Measurements from ENCODE around the gene AKAP1. TPM values are rescaled to one million over a fixed set of nuclear protein-coding genes. Genes with fewer than 3 reads are reported as not detected.
A peak's percentile ranks its signal among the peaks of the same experiment; 100 is the strongest.

The AKAP1 gene
- total RNA-seq, 2 experiments from 2014 or later: 20.3 to 23.1 TPM

GRCh38 chr17:57130708-57131461 lies 45.8 kb downstream of the AKAP1 start:
- no peak overlapping the region for H3K4me3 ChIP-seq (ENCODE audit: low read length)
- CTCF ChIA-PET: interaction anchor here (0.6 to 1.2 kb wide), 6 partner anchors 13 to 762 kb away, joined by 3 to 4 read pairs (median 4); no protein-coding TSS in a partner anchor
- H3K27ac ChIP-seq (ENCODE audit: low read depth in 1 of 2, low read length in 2 of 2): no peak overlapping the region
- no peak overlapping the region for H3K27ac Mint-ChIP-seq
- no peaks in the 10 kb centered on the region for H3K9me3 Mint-ChIP-seq
- peak; percentile 77 for TF ChIP-seq CTCF (IDR thresholded peaks at IDR 0.05)
- ATAC-seq (ENCODE audit: poor library complexity): peak; percentile 97
- no peaks in the 10 kb centered on the region for H3K27me3 ChIP-seq (ENCODE audit: control insufficient read depth in 1 of 2, insufficient read depth in 2 of 2, low read length in 2 of 2)
- H3K4me1 ChIP-seq (ENCODE audit: insufficient read depth, low read length): peaks cover 4% of the 10 kb centered on the region
- H3K36me3 ChIP-seq (ENCODE audit: insufficient read depth, low read length): no peaks in the 10 kb centered on the region
- H3K9me3 ChIP-seq (ENCODE audit: control insufficient read depth in 1 of 2, insufficient read depth in 1 of 2, low read length in 2 of 2): no peaks in the 10 kb centered on the region
- no peaks in the 10 kb centered on the region for H3K27me3 Mint-ChIP-seq
- intact Hi-C loops (cut with DNase I, micrococcal nuclease): loop anchor here (1.0 to 5.0 kb wide), 6 partner anchors 541 to 984 kb away; no protein-coding TSS in a partner anchor
- H3K4me1 Mint-ChIP-seq (ENCODE audit: low read depth): peaks cover 11% of the 10 kb centered on the region
- no peaks in the 10 kb centered on the region for H3K36me3 Mint-ChIP-seq (ENCODE audit: low read depth)
- no peak overlapping the region for H3K4me3 Mint-ChIP-seq
- peak; percentile 72 to 91 (median 80) for DNase-seq
- POLR2A ChIA-PET: no interaction called here

- POLR2A ChIA-PET: no interaction called here
- peaks cover 16% of the 10 kb centered on the region for H3K4me1 Mint-ChIP-seq (ENCODE audit: low read depth)
- H3K27ac ChIP-seq (ENCODE audit: low read depth in 1 of 2, low read length in 2 of 2): no peak overlapping the region
- no peak overlapping the region for H3K4me3 Mint-ChIP-seq
- H3K4me1 ChIP-seq (ENCODE audit: insufficient read depth, low read length): peaks cover 6% of the 10 kb centered on the region
- H3K9me3 Mint-ChIP-seq: no peaks in the 10 kb centered on the region
- TF ChIP-seq CTCF (IDR thresholded peaks at IDR 0.05): no peak
- CTCF ChIA-PET: no interaction called here
- intact Hi-C loops (cut with DNase I, micrococcal nuclease): loop anchor here (5.0 kb wide), 1 partner anchor 540 kb away; no protein-coding TSS in a partner anchor
- DNase-seq (no peak), ATAC-seq (ENCODE audit: poor library complexity) (no peak)
- H3K27ac Mint-ChIP-seq: no peak overlapping the region
- H3K9me3 ChIP-seq (ENCODE audit: control insufficient read depth in 1 of 2, insufficient read depth in 1 of 2, low read length in 2 of 2): no peaks in the 10 kb centered on the region
- H3K36me3 ChIP-seq (ENCODE audit: insufficient read depth, low read length): no peaks in the 10 kb centered on the region
- H3K36me3 Mint-ChIP-seq (ENCODE audit: low read depth): no peaks in the 10 kb centered on the region
- no peak overlapping the region for H3K4me3 ChIP-seq (ENCODE audit: low read length)
- H3K27me3 Mint-ChIP-seq: no peaks in the 10 kb centered on the region
- no peaks in the 10 kb centered on the region for H3K27me3 ChIP-seq (ENCODE audit: control insufficient read depth in 1 of 2, insufficient read depth in 2 of 2, low read length in 2 of 2)
Observed at GRCh38 chr17:57132663-57133062, 47.6 kb downstream of the AKAP1 start.

GRCh38 chr17:57133486-57133885 lies 48.4 kb downstream of the AKAP1 start:
- intact Hi-C loops (cut with DNase I, micrococcal nuclease): loop anchor here (5.0 kb wide), 1 partner anchor 539 kb away; no protein-coding TSS in a partner anchor

More at GRCh38 chr17:57133486-57133885, 48.4 kb downstream of the AKAP1 start:
- Mint-ChIP-seq H3K36me3 (ENCODE audit: low read depth) (no peaks in the 10 kb centered on the region), H3K27me3 (no peaks in the 10 kb centered on the region), H3K9me3 (no peaks in the 10 kb centered on the region), H3K4me3 (no peak overlapping the region), H3K27ac (no peak overlapping the region), H3K4me1 (ENCODE audit: low read depth) (peaks cover 16% of the 10 kb centered on the region)
- H3K4me3 ChIP-seq (ENCODE audit: low read length): no peak overlapping the region
- ATAC-seq (ENCODE audit: poor library complexity) (no peak), DNase-seq (no peak)
- no peaks in the 10 kb centered on the region for H3K27me3 ChIP-seq (ENCODE audit: control insufficient read depth in 1 of 2, insufficient read depth in 2 of 2, low read length in 2 of 2)
- POLR2A ChIA-PET: no interaction called here
- no peak for TF ChIP-seq CTCF (IDR thresholded peaks at IDR 0.05)
- no peak overlapping the region for H3K27ac ChIP-seq (ENCODE audit: low read depth in 1 of 2, low read length in 2 of 2)
- no peaks in the 10 kb centered on the region for H3K36me3 ChIP-seq (ENCODE audit: insufficient read depth, low read length)
- peaks cover 6% of the 10 kb centered on the region for H3K4me1 ChIP-seq (ENCODE audit: insufficient read depth, low read length)
- peaks cover 0 to 3% of the 10 kb centered on the region in 2 experiments for H3K9me3 ChIP-seq (ENCODE audit: control insufficient read depth in 1 of 2, insufficient read depth in 1 of 2, low read length in 2 of 2)
- CTCF ChIA-PET: no interaction called here

Measured in CD4-positive, alpha-beta T cell (primary cell).